NCI-H446 treated with DMSO at 0.1 percent for 48 hours (cell line): ENCODE measurements around the gene BRD8.
"Not testable (repeated sequence)": the region's sequence is repeated elsewhere in the genome, so short reads cannot be mapped to it uniquely, and the experiment has no call there.

Source experiments
- DNase-seq: peaks from one replicate; lab custom pipeline; 2025; lab: John Stamatoyannopoulos, UW

BRD8 gene

DNA sequence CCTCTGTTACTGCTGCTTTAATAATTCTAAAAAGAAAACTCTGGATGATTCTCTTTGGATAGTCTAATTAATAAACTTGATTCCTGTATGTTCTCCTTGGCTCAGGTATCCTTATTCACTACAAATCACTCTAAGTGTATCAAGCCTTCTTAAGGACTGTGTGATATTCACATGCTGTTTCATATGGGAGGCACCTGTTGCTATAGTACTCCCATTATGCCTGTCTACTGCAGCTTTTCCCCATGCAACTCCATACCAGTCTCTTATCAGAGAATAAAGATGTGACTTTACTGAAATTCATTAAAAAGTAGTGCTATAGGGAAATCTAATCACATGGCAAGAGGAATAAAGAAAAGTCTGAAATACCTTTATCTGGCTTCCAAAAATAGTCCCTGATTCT lies 14.7 kb downstream of the BRD8 start:
- DNase-seq = no peak

DNA sequence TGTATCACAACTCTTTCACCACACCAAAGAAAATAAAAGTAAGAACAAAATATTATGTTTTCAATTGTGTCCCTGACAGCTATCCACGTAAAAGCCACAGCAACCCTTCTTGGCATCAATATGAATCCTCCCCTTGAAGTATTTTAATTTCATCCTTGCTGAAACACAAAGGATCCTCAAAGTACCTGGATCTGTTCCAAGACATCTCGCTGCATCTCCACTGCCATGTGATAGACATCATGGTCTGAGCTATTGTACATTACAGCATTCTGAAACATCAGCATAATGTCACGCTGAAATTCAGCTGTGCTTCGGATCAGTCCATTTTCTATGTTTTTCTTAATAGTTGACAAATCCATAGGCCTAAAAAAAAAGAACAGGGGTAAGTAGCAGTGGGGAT lies 17.7 kb downstream of the BRD8 start:
- no peak for DNase-seq

DNA sequence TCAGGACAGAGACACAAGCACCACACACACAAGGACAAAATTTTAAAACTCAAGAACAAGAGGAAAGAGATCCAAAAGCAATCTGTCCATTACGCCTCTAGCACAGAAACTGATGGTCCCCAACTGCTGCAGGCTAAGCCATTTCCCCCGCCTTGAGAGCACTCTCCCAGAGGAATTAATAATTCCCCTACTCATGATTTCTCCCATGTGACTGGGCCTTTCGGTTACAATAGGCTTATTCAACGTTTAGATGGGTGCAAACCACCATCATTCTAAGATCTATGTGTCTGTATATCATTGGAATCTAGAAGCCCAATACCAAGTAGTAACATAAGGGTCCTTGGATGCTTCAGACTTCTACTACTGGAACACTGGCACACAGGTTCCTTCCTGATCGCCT lies 18.8 kb downstream of the BRD8 start:
- DNase-seq = no peak

DNA sequence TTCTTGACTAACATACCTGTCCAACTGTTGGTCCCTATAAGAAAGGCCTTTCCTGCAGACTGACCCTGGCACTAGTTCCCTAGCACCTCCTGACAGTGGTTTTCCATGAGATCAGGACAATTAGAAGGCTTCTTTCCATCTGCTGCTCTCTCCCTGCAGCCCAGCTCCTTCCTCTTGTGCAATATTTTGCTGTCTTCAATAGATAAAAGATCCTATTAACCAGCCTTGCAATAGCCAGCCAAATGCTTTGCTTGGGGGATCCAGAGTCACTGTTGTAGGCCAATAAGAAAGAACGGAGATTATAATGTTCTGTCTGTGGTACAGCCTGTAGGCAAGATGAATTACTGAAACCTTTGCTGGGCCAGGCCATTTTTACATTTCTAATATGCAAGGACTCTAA lies 20.8 kb downstream of the BRD8 start:
- no peak for DNase-seq

DNA sequence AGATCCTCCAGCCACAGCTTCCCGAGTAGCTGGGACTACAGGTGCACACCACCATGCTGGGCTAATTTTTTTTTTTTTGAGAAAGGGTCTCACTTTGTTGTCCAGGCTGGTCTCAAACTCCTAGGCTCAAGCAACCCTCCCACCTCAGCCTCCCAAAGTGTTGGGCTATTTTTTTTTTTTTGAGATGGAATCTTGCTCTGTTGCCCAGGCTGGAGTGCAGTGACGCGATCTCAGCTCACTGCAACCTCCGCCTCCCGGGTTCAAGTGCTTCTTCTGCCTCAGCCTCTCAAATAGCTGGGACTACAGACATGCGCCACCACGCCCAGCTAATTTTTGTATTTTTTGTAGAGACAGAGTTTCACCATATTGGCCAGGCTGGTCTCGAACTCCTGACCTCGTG lies 22.5 kb downstream of the BRD8 start:
- DNase-seq = not testable (repeated sequence)

DNA sequence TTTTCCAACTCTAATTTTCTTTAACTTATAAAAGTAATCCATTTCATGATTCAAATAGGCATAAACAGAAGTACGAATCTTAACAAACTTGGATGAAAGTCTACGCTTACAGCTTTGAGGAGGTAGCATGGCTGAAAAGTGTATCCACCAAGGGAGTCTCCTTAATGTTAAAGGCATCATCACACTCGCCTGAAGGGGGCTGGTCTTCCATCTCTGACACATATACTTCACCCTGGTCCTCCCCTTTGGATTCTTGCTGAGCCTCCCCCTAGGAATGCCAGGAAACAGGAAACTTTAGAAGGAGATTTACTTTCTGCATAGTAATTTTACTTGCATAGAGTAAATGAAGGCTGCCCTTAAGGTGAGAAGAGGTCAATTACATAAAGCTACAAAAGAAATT lies 28.9 kb downstream of the BRD8 start:
- DNase-seq = no peak

DNA sequence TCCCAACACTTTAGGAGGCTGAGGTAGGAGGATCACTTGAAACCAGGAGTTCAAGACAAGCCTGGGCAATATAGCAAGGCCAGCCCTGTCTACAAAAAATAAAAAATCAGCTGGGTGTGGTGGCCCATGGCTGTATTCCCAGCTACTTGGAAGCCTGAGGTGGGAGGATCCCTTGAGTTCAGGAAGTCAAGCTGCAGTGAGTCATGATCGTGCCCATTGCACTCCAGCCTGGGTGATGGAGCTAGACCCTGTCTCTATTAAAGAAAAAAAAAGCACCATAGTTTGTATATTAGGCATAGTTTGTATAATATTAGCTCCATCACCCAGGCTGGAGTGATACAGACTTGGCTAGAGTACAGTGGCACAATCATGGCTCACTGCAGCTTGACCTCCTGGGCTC lies 29.6 kb downstream of the BRD8 start:
- DNase-seq = no peak

DNA sequence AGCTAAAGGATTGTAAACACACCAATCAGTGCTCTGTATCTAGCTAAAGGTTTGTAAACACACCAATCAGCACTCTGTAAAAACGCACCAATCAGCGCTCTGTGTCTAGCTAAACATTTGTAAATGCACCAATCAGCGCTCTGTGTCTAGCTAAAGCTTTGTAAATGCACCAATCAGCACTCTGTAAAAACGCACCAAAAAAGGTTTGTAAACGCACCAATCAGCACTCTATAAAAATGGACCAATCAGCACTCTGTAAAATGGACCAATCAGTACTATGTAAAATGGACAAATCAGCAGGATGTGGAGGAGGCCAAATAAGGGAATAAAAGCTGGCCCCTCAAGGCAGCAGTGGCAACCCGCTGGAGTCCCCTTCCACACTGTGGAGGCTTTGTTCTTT lies 34.9 kb downstream of the BRD8 start:
- not testable (repeated sequence) for DNase-seq

DNA sequence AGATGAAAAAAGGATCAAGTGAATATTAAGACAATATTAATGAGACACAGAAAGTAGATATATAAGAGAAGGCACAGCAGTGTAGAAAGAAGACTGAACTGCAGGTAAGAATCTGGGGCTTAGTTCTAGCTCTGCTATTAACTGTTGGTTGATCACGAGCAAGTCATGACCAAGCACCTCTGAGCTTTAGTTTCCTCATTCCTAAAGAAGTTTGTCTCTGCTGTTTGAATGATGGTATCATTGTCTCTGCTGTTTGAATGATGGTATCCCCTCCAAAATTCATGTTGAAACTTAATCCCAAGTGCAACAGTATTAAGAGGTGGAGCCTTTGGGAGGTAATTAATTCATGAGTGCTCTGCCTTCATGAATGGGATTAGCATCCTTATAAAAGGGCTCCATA lies 36.7 kb downstream of the BRD8 start:
- no peak for DNase-seq

DNA sequence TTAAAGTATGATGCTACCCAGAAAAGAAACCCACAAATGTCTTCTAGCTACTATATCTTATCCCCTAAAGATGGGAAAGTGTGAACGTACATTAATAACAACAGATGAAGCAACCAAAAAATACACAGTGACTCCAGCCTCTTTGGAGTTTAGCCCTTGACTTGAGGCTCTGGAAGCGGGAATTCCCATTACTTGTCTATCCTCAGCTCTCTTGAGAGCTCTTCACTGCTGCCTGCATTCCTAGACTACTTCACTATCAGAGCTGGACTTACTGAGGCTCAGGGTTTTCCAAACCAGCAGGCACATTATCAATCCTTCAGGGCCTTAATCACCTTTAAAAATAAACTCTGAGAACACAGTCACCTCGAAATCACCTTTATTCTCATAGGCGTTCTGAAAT lies 38.2 kb downstream of the BRD8 start:
- no peak for DNase-seq

DNA sequence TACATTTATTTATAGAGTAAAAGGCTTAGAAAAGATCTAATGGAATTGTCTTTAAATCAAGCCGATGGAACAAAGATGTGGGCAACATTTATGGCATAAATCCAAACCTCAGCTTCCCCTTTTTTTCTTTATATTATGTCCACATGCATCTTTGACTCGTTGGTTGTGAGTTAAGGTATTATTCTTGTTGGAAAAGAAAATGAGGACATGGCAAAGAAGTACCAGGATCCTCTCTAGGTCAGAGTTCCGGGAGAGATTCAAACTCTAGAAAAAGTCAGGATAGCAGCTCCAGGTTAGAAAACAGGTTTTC lies 38.7 kb downstream of the BRD8 start:
- no peak for DNase-seq

DNA sequence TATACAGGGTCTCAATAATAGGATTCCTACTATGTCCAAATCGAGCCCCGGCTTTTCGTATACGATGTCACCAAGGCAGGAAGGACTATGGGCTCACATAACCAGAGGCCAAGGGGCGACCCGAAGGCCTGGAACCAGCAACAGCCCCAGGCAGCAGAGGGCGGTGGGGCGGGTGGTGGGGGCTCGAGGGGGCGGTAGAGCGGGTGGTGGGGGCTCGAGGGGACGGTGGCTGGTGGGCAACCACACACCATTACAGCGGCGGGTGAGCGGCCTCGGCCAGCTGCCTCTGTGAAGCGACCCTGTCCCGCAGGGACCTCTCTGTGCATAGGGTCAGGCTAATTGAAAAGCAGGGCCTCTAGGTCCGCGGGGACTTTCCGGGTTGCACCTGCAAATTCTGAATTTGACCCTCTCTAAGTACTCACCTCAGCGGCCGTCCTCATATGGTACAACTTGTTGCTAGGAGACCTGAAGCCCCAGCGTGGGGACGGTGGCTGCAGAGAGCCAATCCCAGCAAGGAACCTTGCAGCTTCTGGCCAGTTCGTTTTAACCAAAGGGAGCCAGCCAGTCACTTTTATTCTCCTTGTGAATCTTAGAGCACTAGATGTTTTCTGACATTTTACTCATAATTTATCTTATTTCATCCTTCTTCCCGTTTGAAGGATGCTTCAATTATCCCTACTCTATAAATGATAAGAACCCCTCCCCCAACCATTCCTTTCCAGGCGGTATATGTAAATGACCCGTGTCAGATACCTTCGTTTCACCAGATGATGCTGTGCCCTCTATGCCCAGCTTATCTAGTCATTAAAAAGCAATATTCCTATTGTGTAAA lies 39.3 kb downstream of the BRD8 start, which contains the start of gene NME5:
Gene NME5, minus strand, starts transcription at position 480 of the 832 bp plus-strand sequence. CDS start 648 bp downstream, outside the sequence.
- DNase-seq = no peak

DNA sequence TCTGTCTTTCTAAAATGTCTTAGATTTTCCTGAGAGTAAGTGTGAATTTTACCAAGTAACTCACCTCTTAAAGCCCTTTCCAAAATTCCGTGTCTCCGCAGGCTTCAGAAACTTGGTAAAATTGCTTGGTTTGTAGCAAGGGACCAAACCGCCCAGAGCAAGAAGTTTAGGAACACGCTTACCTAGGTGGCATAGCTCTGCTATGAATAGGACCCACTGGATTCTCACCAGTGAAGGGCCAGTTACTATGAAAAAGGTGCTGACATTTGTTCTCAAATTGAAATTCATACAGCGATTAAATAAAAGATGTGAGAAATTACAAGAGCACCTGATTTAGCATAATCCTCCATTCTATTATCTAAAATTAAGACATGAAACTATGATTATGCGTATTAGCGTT lies 45.9 kb downstream of the BRD8 start:
- no peak for DNase-seq

DNA sequence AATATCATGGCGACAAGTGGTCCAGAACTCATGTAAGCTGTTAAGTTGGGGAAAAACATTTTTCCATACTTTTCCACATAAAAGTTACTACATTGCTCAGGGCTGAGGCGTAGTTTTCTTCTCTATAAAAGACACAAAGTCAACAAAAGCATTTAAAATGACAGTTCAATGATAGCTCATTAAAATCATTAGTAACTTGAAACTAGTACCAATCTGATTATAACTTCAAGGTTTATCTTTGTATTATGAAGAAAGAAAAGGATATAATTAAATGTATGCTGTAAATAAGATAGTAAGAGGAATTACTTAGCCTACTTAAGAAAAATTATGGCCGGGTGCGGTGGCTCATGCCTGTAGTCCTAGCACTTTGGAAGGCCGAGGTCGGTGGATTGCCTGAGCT lies 49.1 kb downstream of the BRD8 start:
- no peak for DNase-seq

DNA sequence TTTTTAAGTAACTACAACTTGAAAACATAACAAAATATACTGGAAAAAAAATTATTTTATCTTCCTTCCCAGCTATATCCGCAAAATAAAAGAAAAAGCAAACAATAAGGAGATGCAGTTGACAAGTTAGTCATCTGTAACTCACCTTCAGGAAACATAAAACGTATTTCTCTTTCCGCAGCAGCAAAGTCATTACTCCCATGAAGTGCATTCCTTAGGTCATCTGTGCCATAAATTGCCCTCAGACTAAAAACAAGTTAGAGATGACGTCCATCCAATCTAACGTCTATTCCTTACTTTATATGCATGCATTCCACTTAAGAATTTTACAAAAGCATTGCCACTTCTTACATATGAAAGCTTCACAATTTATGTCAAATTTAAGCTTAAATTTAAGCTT lies 50.1 kb downstream of the BRD8 start:
- no peak for DNase-seq

DNA sequence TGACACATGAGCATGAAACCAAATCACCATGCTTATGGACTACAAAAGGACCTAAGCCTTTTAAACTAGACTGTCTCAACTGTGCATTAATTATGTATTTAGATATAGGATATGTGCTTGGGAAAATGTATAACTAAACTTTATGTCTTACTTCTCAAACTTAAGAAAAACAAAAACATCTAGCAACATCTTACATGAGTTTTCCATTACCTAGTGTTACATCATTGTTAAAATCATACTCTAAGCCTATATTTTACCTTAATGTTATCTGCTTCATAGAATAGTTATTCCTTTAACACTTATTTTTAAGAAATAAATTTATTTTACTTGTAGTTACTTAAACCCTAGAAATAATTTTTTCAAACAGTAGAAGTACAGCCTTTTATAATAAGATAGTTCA lies 63.2 kb downstream of the BRD8 start:
- no peak for DNase-seq

DNA sequence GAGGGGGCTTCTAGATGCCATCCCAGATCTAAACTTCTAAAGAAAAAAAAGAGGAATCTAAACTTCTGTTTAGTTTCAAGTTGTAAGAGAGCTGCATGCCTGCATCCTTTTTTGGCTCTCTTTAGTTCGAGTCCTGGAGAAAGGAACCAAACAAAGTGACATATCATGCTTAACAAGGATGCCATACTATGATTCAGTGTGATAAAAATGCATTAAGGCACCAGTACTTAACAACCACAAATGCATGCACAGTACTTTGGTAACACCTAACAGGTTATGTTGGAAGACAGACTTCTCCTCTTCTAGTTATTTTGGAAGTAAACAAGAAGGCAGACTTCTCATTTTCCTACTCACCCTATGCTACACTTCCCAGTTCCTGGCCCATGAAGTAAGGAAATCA lies 66.5 kb downstream of the BRD8 start:
- DNase-seq = no peak

DNA sequence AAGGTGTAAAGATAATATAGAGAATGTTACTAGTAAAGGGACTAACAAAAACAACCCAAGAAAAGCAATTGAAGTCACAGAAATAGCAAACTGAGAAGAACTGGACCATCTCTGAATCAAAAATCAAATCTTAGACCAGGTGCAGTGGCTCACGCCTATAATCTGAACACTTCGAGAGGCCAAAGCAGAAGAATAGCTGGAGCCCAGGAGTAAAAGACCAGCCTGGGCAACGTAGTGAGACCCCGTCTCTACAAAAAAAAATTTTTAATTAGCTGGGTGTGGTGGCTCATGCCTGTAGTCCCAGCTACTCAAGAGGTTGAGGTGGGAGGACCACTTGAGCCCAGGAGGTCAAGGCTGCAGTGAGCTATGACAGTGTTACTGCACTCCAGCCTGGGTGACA lies 67.2 kb downstream of the BRD8 start:
- no peak for DNase-seq

DNA sequence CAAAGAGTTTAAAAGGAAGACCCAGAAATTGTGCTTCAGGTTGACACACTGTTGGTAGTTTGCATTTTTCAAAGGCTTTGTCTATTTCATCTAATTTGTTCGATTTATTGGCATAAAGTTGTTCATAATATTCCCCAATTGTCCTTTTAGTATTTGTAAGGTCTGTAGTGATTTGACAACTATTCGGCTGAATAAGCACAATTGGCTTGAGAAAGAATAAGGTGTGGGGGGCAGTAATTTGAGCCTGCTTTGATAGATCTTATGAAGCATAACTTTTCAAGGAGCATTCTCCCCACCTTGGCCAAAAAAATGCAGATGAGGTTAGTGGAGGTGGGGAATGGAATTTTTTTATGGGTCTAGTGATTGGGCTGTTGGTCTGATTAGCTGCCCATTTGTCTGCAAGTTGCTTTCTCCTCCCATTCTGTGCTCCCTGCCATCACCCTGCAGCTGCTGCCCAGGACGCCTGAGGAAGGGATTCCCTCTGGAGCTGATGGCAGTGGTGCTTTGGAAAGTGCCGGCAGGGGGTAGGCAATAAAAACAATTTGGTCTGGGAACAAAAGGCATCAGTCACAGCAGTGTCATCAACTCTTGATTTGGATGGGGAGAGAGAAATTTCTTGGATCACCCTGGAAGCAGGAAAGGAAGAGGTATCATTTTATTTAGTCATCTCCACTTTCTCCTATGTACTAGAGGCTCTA lies 68.0 kb downstream of the BRD8 start:
- no peak for DNase-seq

DNA sequence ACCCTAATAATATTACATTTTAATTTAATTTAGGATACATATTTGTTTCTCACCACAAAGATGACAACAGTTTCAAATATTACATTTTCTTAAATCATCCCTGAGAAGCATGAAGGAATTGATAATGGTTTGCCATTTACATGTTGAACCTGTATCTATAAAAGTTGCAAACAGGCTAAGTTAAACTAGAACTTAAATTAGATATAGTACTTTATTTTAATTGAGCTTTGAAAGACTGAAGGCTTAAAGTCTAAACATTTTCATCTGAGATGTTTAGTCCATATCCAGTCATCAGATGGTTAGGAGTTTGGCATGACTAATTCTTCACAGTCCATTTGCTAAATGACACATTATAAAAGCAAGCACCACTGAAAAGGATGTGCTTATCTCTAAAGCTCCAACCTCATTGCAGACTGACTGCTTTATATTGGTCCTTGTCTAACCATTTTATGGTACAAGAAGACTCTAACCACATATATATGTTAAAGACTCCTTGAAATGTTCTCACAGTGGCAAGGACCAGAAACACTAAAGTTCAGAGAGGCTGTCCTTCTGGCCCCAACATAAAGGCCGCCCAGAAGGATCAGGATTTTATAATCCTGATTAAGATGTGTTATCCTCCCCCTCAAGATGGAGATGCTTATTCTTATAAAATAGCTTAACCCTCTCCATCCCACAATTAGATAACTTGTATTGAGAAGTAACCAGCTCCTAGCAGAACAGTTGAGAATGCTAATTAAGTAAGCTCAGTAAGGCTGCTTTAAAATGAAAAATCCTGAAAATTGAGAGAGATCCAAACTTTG lies 68.8 kb downstream of the BRD8 start:
- DNase-seq = no peak

DNA sequence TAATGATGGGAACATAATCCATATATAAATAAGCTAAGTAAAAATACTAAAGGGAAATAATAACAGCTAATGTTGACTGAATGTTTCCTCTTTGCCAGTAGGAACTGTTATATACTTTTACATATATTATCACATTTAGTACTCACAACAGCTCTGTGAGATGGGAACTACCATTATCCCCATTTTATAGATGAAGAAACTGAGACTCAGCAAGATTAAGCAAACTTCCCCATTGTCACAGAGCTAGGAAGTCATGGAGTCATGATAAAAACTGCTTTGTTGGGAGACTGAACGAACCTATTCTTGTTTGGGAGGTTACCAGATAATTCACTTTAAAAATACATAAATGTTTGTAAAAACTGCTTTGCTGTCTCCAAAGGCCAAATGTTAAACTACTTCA lies 71.2 kb downstream of the BRD8 start:
- no peak for DNase-seq

DNA sequence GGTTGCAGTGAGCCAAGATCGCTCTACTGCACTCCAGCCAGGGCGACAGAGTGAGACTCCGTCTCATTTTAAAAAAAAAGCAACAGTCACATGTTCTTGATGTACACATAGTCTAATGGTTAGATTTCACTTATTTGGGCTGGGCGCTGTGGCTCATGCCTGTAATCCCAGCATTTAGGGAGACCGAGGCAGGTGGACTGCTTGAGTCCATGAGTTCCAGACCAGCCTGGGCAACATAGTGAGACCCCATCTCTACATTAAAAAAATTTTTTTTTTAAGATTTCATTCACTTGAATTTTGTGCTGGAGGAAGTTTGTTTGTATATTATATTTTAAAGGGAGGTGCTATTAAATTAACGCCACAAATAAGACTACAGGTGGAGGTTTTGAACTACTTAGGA lies 72.7 kb downstream of the BRD8 start:
- DNase-seq = no peak

DNA sequence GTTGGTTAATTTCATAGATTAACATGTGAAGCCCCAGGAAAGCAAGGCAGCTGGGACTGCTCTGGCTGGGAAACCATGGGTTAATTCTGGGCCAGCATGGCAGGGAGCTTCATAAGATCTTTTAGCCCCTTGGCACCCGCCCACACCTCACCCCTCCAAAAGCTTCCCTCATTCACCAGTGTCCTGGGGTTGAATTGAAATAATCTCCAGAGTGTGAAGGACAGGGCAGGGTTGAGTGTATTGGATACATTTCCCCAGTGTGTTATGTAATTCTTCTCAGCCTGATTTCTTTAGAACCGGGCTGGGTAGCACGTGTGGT lies 75.2 kb downstream of the BRD8 start:
- no peak for DNase-seq
